Activated CD8-positive, alpha-beta memory T cell treated with anti-CD3 and anti-CD28 coated beads, Interleukin-2, amount 10 ng/mL, durations not matched to agents 7 days and 5 days (primary cell): ENCODE results near the gene REEP6. TPM values are rescaled to one million over a fixed set of nuclear protein-coding genes. Genes with fewer than 3 reads are reported as not detected.

ENCODE experiments used
- ATAC-seq: fragments of 150-1000 bp; cut with Tn5 transposase; one replicate; pipeline ENCODE4 v1.10.0; 2021; ENCODE audit warnings: moderate library complexity
- CTCF ChIA-PET: fragments of 350-600 bp; sonication (Branson Sonifier 250); formaldehyde crosslinking; loops from one replicate; lab custom pipeline; 2021; ENCODE audit warnings: antibody characterized with exemption; lab: Charles Lee
- DNase-seq: peaks from one replicate; pipeline ENCODE4 v3.0.0-alpha.2; 2020
- H3K27ac Mint-ChIP-seq: one replicate; pipeline ENCODE4 v1.8.0; 2021; ENCODE audit warnings: mild to moderate bottlenecking, mixed read lengths
- H3K27me3 Mint-ChIP-seq: one replicate; pipeline ENCODE4 v1.8.0; 2021; ENCODE audit warnings: mixed read lengths
- H3K36me3 Mint-ChIP-seq: one replicate; pipeline ENCODE4 v1.8.0; 2021; ENCODE audit warnings: mild to moderate bottlenecking, mixed read lengths
- H3K4me1 Mint-ChIP-seq: one replicate; pipeline ENCODE4 v1.8.0; 2021; ENCODE audit warnings: mixed read lengths
- H3K4me3 Mint-ChIP-seq: one replicate; pipeline ENCODE4 v1.8.0; 2021; ENCODE audit warnings: mild to moderate bottlenecking, moderate library complexity, mixed read lengths
- H3K9me3 Mint-ChIP-seq: one replicate; pipeline ENCODE4 v1.8.0; 2022; ENCODE audit warnings: low read depth, mixed read lengths
- total RNA-seq, 2 experiments: library from RNA; stranded (reverse); gene quantifications; one replicate each; pipeline ENCODE4 v1.2.3, GENCODE V29; 2021

REEP6 gene
- total RNA-seq, 2 experiments from 2014 or later, result 1.0 to 1.3 TPM

DNA sequence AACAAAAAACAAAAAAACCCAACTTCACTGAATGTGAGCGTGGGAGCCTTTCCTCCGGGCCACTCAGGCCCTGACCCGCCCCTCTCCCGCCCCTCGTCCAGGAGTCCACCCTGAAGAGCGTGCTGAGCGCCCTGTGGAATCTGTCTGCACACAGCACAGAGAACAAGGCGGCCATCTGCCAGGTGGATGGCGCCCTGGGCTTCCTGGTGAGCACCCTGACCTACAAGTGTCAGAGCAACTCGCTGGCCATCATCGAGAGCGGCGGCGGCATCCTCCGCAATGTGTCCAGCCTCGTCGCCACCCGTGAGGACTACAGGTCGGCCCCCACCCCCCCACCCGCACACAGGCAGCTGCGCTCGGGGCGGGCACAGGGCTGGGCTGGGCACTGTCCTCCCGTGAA lies 29.1 kb upstream of the REEP6 start:
- no peaks in the 10 kb centered on the region for H3K4me1 Mint-ChIP-seq
- ATAC-seq (no peak), DNase-seq (no peak)
- CTCF ChIA-PET, result no interaction called here
- no peaks in the 10 kb centered on the region for H3K9me3 Mint-ChIP-seq
- H3K27me3 Mint-ChIP-seq, result peaks cover 17% of the 10 kb centered on the region
- H3K36me3 Mint-ChIP-seq, result no peaks in the 10 kb centered on the region
- H3K4me3 Mint-ChIP-seq, result no peak overlapping the region
- H3K27ac Mint-ChIP-seq, result no peak overlapping the region

DNA sequence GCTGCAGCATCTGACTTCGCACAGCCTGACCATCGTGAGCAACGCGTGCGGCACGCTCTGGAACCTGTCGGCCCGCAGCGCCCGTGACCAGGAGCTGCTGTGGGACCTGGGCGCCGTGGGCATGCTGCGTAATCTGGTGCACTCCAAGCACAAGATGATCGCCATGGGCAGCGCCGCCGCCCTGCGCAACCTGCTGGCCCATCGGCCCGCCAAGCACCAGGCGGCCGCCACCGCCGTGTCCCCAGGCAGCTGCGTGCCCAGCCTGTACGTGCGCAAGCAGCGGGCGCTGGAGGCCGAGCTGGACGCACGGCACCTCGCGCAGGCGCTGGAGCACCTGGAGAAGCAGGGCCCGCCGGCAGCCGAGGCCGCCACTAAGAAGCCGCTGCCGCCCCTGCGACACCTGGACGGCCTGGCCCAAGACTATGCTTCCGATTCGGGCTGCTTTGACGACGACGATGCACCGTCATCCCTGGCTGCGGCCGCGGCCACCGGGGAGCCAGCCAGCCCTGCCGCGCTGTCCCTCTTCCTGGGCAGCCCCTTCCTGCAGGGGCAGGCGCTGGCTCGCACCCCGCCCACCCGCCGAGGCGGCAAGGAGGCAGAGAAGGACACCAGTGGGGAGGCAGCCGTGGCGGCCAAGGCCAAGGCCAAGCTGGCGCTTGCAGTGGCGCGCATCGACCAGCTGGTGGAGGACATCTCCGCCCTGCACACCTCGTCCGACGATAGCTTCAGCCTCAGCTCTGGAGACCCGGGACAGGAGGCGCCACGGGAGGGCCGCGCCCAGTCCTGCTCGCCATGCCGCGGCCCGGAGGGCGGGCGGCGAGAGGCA lies 25.6 kb upstream of the REEP6 start:
- H3K27ac Mint-ChIP-seq, result no peak overlapping the region
- CTCF ChIA-PET, result interaction anchor here (0.8 to 2.9 kb wide), 5 partner anchors 10 to 44 kb away, joined by 3 to 15 read pairs (median 4); no protein-coding TSS in a partner anchor
- ATAC-seq (peak; percentile 21), DNase-seq (peak; percentile 59)
- H3K4me1 Mint-ChIP-seq, result peaks cover 3% of the 10 kb centered on the region
- H3K36me3 Mint-ChIP-seq, result no peaks in the 10 kb centered on the region
- H3K9me3 Mint-ChIP-seq, result no peaks in the 10 kb centered on the region
- peaks cover 4% of the 10 kb centered on the region for H3K27me3 Mint-ChIP-seq
- H3K4me3 Mint-ChIP-seq, result no peak overlapping the region

DNA sequence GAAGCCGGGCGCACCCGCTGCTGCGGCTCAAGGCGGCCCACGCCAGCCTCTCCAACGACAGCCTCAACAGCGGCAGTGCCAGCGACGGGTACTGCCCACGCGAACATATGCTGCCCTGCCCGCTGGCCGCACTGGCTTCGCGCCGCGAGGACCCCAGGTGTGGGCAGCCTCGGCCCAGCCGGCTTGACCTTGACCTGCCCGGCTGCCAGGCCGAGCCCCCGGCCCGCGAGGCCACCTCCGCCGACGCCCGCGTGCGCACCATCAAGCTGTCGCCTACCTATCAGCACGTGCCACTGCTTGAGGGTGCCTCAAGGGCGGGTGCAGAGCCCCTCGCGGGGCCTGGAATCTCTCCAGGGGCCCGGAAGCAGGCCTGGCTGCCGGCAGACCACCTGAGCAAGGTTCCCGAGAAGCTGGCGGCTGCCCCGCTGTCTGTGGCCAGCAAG lies 24.9 kb upstream of the REEP6 start:
- H3K27me3 Mint-ChIP-seq, result peaks cover 5% of the 10 kb centered on the region
- H3K4me1 Mint-ChIP-seq, result peaks cover 4% of the 10 kb centered on the region
- ATAC-seq (no peak), DNase-seq (no peak)
- H3K4me3 Mint-ChIP-seq, result no peak overlapping the region
- H3K27ac Mint-ChIP-seq, result no peak overlapping the region
- CTCF ChIA-PET, result interaction anchor here (0.8 to 2.9 kb wide), 5 partner anchors 11 to 43 kb away, joined by 3 to 15 read pairs (median 4); no protein-coding TSS in a partner anchor
- no peaks in the 10 kb centered on the region for H3K36me3 Mint-ChIP-seq
- H3K9me3 Mint-ChIP-seq, result no peaks in the 10 kb centered on the region

DNA sequence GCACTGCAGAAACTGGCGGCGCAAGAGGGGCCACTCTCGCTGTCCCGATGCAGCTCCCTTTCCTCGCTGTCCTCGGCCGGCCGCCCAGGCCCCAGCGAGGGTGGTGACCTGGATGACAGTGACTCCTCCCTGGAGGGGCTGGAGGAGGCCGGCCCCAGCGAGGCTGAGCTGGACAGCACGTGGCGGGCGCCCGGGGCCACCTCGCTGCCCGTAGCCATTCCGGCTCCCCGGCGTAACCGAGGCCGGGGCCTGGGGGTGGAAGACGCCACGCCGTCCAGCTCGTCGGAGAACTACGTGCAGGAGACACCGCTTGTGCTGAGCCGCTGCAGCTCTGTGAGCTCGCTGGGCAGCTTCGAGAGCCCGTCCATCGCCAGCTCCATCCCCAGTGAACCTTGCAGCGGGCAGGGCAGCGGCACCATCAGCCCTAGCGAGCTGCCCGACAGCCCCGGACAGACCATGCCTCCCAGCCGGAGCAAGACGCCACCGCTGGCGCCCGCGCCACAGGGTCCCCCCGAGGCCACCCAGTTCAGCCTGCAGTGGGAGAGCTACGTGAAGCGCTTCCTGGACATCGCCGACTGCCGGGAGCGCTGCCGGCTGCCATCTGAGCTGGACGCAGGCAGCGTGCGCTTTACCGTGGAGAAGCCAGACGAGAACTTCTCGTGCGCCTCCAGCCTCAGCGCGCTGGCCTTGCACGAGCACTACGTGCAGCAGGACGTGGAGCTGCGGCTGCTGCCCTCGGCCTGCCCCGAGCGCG lies 24.3 kb upstream of the REEP6 start:
- no peak overlapping the region for H3K27ac Mint-ChIP-seq
- H3K36me3 Mint-ChIP-seq, result no peaks in the 10 kb centered on the region
- H3K27me3 Mint-ChIP-seq, result peaks cover 7% of the 10 kb centered on the region
- ATAC-seq (no peak), DNase-seq (no peak)
- CTCF ChIA-PET, result interaction anchor here (1.2 to 2.9 kb wide), 4 partner anchors 11 to 21 kb away, joined by 3 to 15 read pairs (median 6); no protein-coding TSS in a partner anchor
- H3K4me3 Mint-ChIP-seq, result no peak overlapping the region
- H3K4me1 Mint-ChIP-seq, result peaks cover 6% of the 10 kb centered on the region
- no peaks in the 10 kb centered on the region for H3K9me3 Mint-ChIP-seq

DNA sequence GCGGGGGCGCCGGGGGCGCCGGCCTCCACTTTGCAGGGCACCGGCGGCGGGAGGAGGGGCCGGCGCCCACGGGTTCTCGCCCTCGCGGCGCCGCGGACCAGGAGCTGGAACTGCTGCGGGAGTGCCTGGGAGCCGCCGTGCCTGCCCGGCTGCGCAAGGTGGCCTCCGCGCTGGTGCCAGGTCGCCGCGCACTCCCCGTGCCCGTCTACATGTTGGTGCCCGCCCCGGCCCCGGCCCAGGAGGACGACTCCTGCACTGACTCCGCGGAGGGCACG lies 23.8 kb upstream of the REEP6 start:
- H3K9me3 Mint-ChIP-seq, result no peaks in the 10 kb centered on the region
- DNase-seq, result no peak
- H3K36me3 Mint-ChIP-seq, result no peaks in the 10 kb centered on the region
- no peak overlapping the region for H3K4me3 Mint-ChIP-seq
- CTCF ChIA-PET, result interaction anchor here (1.5 to 2.9 kb wide), 3 partner anchors 11 to 22 kb away, joined by 5 to 15 read pairs (median 8); no protein-coding TSS in a partner anchor
- H3K4me1 Mint-ChIP-seq, result peaks cover 6% of the 10 kb centered on the region
- H3K27me3 Mint-ChIP-seq, result peaks cover 7% of the 10 kb centered on the region
- ATAC-seq, result no peak
- H3K27ac Mint-ChIP-seq, result no peak overlapping the region

DNA sequence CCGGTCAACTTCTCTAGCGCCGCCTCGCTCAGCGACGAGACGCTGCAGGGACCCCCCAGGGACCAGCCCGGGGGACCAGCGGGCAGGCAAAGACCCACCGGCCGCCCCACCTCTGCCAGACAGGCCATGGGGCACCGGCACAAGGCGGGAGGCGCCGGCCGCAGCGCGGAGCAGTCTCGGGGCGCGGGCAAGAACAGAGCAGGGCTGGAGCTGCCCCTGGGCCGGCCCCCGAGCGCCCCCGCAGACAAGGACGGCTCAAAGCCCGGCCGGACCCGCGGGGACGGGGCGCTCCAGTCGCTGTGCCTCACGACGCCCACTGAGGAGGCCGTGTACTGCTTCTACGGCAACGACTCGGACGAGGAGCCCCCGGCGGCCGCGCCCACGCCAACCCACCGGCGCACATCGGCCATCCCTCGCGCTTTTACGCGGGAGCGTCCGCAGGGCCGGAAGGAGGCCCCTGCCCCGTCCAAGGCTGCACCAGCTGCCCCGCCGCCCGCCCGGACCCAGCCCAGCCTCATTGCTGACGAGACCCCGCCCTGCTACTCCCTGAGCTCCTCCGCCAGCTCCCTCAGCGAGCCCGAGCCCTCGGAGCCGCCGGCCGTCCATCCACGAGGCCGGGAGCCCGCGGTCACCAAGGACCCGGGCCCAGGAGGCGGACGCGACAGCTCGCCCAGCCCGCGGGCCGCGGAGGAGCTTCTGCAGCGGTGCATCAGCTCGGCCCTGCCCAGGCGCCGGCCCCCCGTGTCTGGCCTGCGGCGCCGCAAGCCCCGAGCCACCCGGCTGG lies 23.3 kb upstream of the REEP6 start:
- Mint-ChIP-seq H3K4me3 (no peak overlapping the region), H3K4me1 (peaks cover 6% of the 10 kb centered on the region), H3K36me3 (no peaks in the 10 kb centered on the region), H3K27ac (no peak overlapping the region), H3K27me3 (peaks cover 7% of the 10 kb centered on the region), H3K9me3 (no peaks in the 10 kb centered on the region)
- ATAC-seq, result no peak
- CTCF ChIA-PET, result interaction anchor here (1.5 to 2.9 kb wide), 2 partner anchors 13 to 23 kb away, joined by 8 to 15 read pairs; no protein-coding TSS in a partner anchor
- DNase-seq, result no peak

DNA sequence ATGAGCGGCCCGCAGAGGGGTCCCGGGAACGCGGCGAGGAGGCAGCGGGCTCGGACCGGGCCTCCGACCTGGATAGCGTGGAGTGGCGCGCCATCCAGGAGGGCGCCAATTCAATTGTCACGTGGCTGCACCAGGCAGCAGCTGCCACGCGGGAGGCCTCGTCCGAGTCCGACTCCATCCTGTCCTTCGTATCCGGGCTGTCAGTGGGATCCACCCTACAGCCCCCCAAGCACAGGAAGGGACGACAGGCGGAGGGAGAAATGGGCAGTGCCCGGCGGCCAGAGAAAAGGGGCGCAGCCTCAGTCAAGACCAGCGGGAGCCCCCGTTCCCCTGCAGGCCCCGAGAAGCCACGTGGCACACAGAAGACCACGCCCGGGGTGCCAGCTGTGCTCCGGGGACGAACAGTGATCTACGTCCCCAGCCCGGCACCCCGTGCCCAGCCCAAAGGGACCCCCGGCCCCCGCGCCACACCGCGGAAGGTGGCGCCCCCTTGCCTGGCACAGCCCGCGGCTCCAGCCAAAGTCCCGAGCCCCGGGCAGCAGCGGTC lies 22.6 kb upstream of the REEP6 start:
- Mint-ChIP-seq H3K9me3 (no peaks in the 10 kb centered on the region), H3K36me3 (no peaks in the 10 kb centered on the region), H3K27ac (no peak overlapping the region), H3K4me1 (peaks cover 6% of the 10 kb centered on the region), H3K4me3 (no peak overlapping the region), H3K27me3 (peaks cover 10% of the 10 kb centered on the region)
- CTCF ChIA-PET, result interaction anchor here (0.7 to 1.5 kb wide), 2 partner anchors 23 to 24 kb away, joined by 4 to 8 read pairs; no protein-coding TSS in a partner anchor
- ATAC-seq (no peak), DNase-seq (no peak)

DNA sequence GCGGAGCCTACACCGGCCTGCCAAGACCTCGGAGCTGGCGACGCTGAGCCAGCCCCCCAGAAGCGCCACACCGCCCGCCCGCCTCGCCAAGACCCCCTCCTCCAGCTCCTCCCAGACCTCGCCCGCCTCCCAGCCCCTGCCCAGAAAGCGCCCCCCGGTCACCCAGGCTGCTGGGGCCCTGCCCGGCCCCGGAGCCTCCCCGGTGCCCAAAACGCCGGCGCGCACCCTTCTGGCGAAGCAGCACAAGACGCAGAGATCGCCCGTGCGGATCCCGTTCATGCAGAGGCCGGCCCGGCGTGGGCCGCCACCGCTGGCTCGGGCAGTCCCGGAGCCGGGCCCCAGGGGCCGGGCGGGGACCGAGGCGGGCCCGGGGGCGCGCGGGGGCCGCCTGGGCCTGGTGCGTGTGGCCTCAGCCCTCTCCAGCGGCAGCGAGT lies 22.1 kb upstream of the REEP6 start:
- H3K4me3 Mint-ChIP-seq, result no peak overlapping the region
- CTCF ChIA-PET, result interaction anchor here (0.7 kb wide), 1 partner anchor 25 kb away, joined by 4 read pairs; no protein-coding TSS in a partner anchor
- no peaks in the 10 kb centered on the region for H3K36me3 Mint-ChIP-seq
- no peak for ATAC-seq
- H3K9me3 Mint-ChIP-seq, result no peaks in the 10 kb centered on the region
- DNase-seq, result no peak
- H3K27ac Mint-ChIP-seq, result no peak overlapping the region
- peaks cover 10% of the 10 kb centered on the region for H3K27me3 Mint-ChIP-seq
- peaks cover 6% of the 10 kb centered on the region for H3K4me1 Mint-ChIP-seq

DNA sequence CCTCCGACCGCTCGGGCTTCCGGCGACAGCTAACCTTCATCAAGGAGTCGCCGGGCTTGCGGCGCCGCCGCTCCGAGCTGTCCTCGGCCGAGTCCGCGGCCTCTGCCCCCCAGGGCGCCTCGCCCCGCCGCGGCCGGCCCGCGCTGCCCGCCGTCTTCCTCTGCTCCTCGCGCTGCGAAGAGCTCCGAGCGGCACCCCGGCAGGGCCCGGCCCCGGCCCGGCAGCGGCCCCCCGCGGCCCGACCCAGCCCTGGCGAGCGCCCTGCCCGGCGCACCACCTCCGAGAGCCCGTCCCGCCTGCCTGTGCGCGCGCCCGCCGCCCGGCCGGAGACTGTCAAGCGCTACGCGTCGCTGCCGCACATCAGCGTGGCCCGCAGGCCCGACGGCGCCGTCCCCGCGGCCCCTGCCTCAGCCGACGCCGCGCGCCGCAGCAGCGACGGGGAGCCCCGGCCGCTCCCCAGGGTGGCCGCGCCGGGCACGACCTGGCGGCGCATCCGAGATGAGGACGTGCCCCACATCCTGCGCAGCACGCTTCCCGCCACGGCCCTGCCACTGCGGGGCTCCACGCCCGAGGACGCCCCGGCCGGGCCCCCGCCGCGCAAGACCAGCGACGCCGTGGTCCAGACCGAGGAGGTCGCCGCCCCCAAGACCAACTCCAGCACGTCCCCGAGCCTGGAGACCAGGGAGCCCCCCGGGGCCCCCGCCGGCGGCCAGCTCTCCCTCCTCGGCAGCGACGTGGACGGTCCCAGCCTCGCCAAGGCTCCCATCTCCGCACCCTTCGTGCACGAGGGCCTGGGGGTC lies 21.5 kb upstream of the REEP6 start:
- Mint-ChIP-seq H3K4me3 (no peak overlapping the region), H3K27ac (no peak overlapping the region), H3K9me3 (no peaks in the 10 kb centered on the region), H3K4me1 (peaks cover 6% of the 10 kb centered on the region), H3K27me3 (peaks cover 10% of the 10 kb centered on the region), H3K36me3 (no peaks in the 10 kb centered on the region)
- no peak for DNase-seq
- CTCF ChIA-PET, result interaction anchor here (0.7 kb wide), 1 partner anchor 25 kb away, joined by 4 read pairs; no protein-coding TSS in a partner anchor
- no peak for ATAC-seq

DNA sequence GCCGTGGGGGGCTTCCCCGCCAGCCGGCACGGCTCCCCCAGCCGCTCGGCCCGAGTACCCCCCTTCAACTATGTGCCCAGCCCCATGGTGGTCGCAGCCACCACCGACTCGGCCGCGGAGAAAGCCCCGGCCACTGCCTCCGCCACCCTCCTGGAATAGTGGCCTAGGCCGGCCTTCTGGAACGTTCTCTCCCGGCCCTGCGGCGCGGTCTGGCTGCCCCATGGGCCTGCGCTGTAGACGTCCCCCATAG lies 21.0 kb upstream of the REEP6 start:
- Mint-ChIP-seq H3K9me3 (no peaks in the 10 kb centered on the region), H3K27me3 (peaks cover 10% of the 10 kb centered on the region), H3K27ac (peak overlapping the region; percentile 52), H3K36me3 (no peaks in the 10 kb centered on the region), H3K4me1 (peaks cover 6% of the 10 kb centered on the region), H3K4me3 (no peak overlapping the region)
- ATAC-seq (no peak), DNase-seq (no peak)
- CTCF ChIA-PET, result no interaction called here

DNA sequence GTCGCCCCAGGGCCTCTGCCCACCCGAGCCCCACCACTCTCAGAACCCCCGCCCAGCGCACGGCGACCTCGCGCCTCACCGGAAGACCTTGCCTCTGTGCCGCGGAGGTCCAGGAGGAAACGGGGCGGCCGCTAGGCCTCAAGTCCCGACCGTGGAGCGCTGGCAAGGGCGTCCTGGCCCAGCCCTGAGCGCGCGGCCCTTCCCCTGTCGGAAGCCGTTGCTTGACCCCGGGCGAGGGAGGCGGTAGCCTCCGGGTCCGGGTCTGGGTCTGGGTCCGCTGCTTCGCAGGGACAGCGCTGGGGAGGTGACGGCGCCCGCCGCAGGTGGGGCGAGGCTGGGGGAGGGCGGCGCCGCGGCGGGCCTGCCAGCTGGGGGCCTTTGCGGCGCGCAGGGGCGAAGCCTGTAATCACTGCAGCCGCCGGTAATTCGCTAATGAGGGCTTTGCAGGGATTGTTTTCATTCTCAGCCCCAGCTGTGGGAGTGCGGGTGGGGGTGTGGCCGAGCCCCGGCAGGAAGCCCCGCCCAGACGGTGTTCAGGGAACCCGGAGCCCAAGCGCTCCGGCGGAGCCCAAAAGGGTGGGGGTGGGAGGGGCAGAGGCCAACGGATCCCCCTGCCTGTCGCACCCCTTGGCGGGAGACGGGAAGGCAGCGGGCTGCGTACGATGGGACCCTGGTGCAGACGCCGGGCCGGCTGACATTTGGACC lies 20.5 kb upstream of the REEP6 start:
- DNase-seq, result peak; percentile 78
- no peak overlapping the region for H3K27ac Mint-ChIP-seq
- H3K4me1 Mint-ChIP-seq, result peaks cover 6% of the 10 kb centered on the region
- H3K9me3 Mint-ChIP-seq, result no peaks in the 10 kb centered on the region
- CTCF ChIA-PET, result interaction anchor here (1.1 to 1.3 kb wide), 3 partner anchors 17 to 25 kb away, joined by 3 to 5 read pairs (median 3); no protein-coding TSS in a partner anchor
- peak; percentile 68 for ATAC-seq
- H3K4me3 Mint-ChIP-seq, result no peak overlapping the region
- H3K36me3 Mint-ChIP-seq, result no peaks in the 10 kb centered on the region
- peaks cover 10% of the 10 kb centered on the region for H3K27me3 Mint-ChIP-seq
